Neural progenitor cell (in vitro differentiated cells): Measurements from ENCODE around the gene CNOT1.

Experiments
- EZH2 ChIP-seq: fragments of 200-600 bp; sonication (generic); IDR thresholded peaks from 2 replicates; pipeline ENCODE4 v1.6.1; 2017; ENCODE audit warnings: antibody characterized with exemption, mild to moderate bottlenecking, moderate library complexity
- EZH2phosphoT487 ChIP-seq: fragments of 200-600 bp; sonication (generic); IDR thresholded peaks from 2 replicates; pipeline ENCODE4 v1.6.1; 2017; ENCODE audit warnings: antibody characterized with exemption
- TF ChIP-seq, protein P1 (sequence below): fragments of 200-600 bp; sonication (generic); IDR thresholded peaks from 2 replicates; pipeline ENCODE4 v1.5.1; 2017; ENCODE audit warnings: antibody characterized with exemption, mild to moderate bottlenecking

DNA sequence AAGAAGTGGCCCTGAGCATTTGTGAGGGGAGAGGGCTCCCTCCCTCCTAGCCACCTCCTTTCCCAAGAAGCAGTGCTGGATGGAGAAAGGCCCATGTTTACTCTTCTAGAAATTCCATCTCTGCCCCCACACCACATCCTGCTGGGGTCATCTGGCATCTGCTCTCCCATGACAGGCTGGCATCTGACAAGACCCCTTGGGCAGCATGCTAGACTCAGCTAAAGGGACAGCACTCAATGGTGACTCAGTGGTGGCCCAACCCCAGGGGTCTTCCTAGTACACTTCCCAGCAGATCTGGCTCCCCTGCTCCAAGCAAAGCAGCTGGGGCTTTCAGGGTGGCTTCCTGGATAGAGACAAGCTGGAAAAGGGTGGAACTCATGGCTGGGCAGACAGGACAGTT, 40.6 kb upstream of the CNOT1 start:
- TF ChIP-seq, protein P1, sequence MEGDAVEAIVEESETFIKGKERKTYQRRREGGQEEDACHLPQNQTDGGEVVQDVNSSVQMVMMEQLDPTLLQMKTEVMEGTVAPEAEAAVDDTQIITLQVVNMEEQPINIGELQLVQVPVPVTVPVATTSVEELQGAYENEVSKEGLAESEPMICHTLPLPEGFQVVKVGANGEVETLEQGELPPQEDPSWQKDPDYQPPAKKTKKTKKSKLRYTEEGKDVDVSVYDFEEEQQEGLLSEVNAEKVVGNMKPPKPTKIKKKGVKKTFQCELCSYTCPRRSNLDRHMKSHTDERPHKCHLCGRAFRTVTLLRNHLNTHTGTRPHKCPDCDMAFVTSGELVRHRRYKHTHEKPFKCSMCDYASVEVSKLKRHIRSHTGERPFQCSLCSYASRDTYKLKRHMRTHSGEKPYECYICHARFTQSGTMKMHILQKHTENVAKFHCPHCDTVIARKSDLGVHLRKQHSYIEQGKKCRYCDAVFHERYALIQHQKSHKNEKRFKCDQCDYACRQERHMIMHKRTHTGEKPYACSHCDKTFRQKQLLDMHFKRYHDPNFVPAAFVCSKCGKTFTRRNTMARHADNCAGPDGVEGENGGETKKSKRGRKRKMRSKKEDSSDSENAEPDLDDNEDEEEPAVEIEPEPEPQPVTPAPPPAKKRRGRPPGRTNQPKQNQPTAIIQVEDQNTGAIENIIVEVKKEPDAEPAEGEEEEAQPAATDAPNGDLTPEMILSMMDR = no peak
- TF ChIP-seq EZH2phosphoT487 (no peak), EZH2 (no peak)
